IMR-90 (cell line): Measurements from ENCODE around the gene SSBP3.

Experiments used
- BHLHE40 ChIP-seq: fragments of 150-350 bp; IDR thresholded peaks from 2 replicates; pipeline ENCODE4 v1.6.1; 2016; ENCODE audit warnings: mild to moderate bottlenecking, low read depth, low read length
- CEBPB ChIP-seq: IDR thresholded peaks from 2 replicates; pipeline ENCODE4 v1.6.1; 2012; ENCODE audit warnings: low read depth, low read length, improper control_type of control experiment
- CTCF ChIP-seq: conservative IDR thresholded peaks from 2 replicates; pipeline ENCODE4 v1.5.1; 2012; ENCODE audit warnings: mild to moderate bottlenecking, low read depth, low read length, improper control_type of control experiment
- ELK1 ChIP-seq: fragments of 150-350 bp; IDR thresholded peaks from 2 replicates; pipeline ENCODE4 v1.6.1; 2016; ENCODE audit warnings: low read depth, mild to moderate bottlenecking, low read length, moderate library complexity, borderline replicate concordance
- FOS ChIP-seq: fragments of 150-350 bp; IDR thresholded peaks from 2 replicates; pipeline ENCODE4 v1.6.1; 2016; ENCODE audit warnings: low read depth, low read length
- MAFK ChIP-seq: IDR thresholded peaks from 2 replicates; pipeline ENCODE4 v1.6.1; 2012; ENCODE audit warnings: low read depth, low read length, improper control_type of control experiment
- MAZ ChIP-seq: IDR thresholded peaks from 2 replicates; pipeline ENCODE4 v1.6.1; 2012; ENCODE audit warnings: low read depth, mild to moderate bottlenecking, low read length, improper control_type of control experiment, moderate library complexity, borderline replicate concordance
- MXI1 ChIP-seq: IDR thresholded peaks from 2 replicates; pipeline ENCODE4 v1.6.1; 2012; ENCODE audit warnings: low read depth, mild to moderate bottlenecking, low read length, moderate library complexity, borderline replicate concordance
- NFE2L2 ChIP-seq: fragments of 150-350 bp; IDR thresholded peaks from 2 replicates; pipeline ENCODE4 v1.6.1; 2016; ENCODE audit warnings: low read depth, mild to moderate bottlenecking, low read length
- POLR2A ChIP-seq: IDR thresholded peaks from 2 replicates; pipeline ENCODE4 v1.6.1; 2012; ENCODE audit warnings: mild to moderate bottlenecking, low read depth, low read length
- RAD21 ChIP-seq: IDR thresholded peaks from 2 replicates; pipeline ENCODE4 v1.6.1; 2012; ENCODE audit warnings: low read length, improper control_type of control experiment
- RFX5 ChIP-seq: IDR thresholded peaks from 2 replicates; pipeline ENCODE4 v1.8.0; 2012; ENCODE audit warnings: low read depth, mild to moderate bottlenecking, low read length, moderate library complexity
- USF2 ChIP-seq: fragments of 150-350 bp; IDR thresholded peaks from 2 replicates; pipeline ENCODE4 v1.6.1; 2017; ENCODE audit warnings: mild to moderate bottlenecking, antibody characterized with exemption, low read length, low read depth

GRCh38 chr1:54356680-54357147 is 49.5 kb downstream of the SSBP3 start:
- no peak for TF ChIP-seq CTCF
- no peak for TF ChIP-seq POLR2A
- no peak for TF ChIP-seq MAZ
- TF ChIP-seq BHLHE40, result no peak
- TF ChIP-seq MXI1, result no peak
- TF ChIP-seq USF2, result no peak
- TF ChIP-seq RFX5, result no peak
- TF ChIP-seq MAFK, result no peak
- no peak for TF ChIP-seq CEBPB
- TF ChIP-seq FOS, result no peak
- TF ChIP-seq RAD21, result no peak
- no peak for TF ChIP-seq ELK1
- TF ChIP-seq NFE2L2, result no peak
